Smooth muscle cell of the umbilical artery (primary cell): ENCODE results near the gene SPATA31C1. TPM values are rescaled to one million over a fixed set of nuclear protein-coding genes. Genes with fewer than 3 reads are reported as not detected.

Experiments used
- total RNA-seq: library from RNA; depleted of rRNA; stranded (reverse); fragments of >200 nt; gene quantifications from 2 replicates; pipeline ENCODE4 v1.2.3, GENCODE V29; 2014

Gene SPATA31C1
- not detected in 2 replicates for total RNA-seq

DNA sequence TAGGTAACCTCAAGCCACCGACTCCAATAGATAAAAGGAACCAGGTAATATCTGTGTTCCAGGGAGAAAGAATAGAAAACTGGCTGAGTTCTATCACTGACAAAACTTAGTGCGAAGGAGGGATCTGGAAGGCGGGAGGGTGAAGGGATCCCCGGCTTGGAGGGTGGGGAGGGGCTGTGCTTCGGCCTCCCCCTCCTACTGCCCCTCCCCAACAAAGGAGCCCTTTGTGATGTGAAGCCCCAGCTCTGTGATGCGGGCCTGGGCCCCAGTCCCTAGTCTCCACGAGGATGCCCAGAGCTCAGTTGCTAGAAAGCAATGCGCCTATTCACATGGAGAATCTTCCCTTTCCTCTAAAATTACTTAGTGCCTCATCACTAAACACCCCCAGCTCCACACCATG, at the start of gene SPATA31C1:
SPATA31C1 (plus strand) TSS at position 301 of the 400 bp plus-strand sequence.

DNA sequence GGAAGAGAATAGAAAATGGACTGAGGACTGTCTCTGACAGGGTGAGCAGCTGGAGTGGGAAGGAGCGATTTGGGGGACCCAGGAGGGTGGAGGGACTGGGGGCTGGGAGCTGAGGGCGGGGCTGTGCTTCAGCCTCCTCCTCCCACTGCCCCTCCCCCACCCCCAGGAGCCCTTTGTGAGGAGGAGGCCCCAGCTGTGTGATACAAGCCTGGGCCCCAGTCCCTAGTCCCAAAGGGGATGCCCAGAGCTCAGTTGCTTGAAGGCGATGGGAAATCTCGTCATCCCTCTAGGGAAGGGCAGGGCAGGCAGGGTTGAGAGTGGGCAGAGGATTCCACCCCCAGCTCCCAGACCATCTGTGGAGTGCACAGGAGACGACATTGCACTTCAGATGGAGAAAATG, 35.1 kb upstream of the SPATA31C1 start, which contains the start of gene SPATA31E1:
SPATA31E1 (plus strand) TSS at position 251 of the 400 bp plus-strand sequence; CDS start at position 266, 15 bp downstream.

Other genes with a start within 250 kb of the SPATA31C1 start
- 218 and 349 TPM in 2 replicates for gene CTSL, start 191.8 kb upstream of the SPATA31C1 start, total RNA-seq
- gene SPATA31E1, start 35.1 kb upstream of the SPATA31C1 start, total RNA-seq = not detected in 2 replicates
- 7.8 and 11.6 TPM in 2 replicates for gene CDK20, start 56.6 kb downstream of the SPATA31C1 start, total RNA-seq
- not detected in 2 replicates for gene SPATA31C2, start 220.5 kb downstream of the SPATA31C1 start, total RNA-seq